ENCODE data around the gene GJA5.

- no peak for TF ChIP-seq CTCF (IDR thresholded peaks at IDR 0.05; ENCODE audit: insufficient read depth, low read length, poor library complexity, severe bottlenecking)
- TF ChIP-seq EZH2phosphoT487 (conservative IDR thresholded peaks at IDR 0.05; ENCODE audit: low read length) = no peak
Measured at GRCh38 chr1:147736883-147737282, 23.5 kb downstream of the GJA5 start.
